Measurements from ENCODE around the gene AGAP1. TPM values are rescaled to one million over a fixed set of nuclear protein-coding genes. Genes with fewer than 3 reads are reported as not detected.
A peak's percentile ranks its signal among the peaks of the same experiment; 100 is the strongest.

The AGAP1 gene
- polyA plus RNA-seq, 2 of the 4 experiments (the other 2 are of a cell fraction) = 20.2 to 21.9 TPM

- no peak for TF ChIP-seq CTCF (IDR thresholded peaks at IDR 0.05)
- no peak for TF ChIP-seq ELK1 (IDR thresholded peaks at IDR 0.05; ENCODE audit: low read depth, low read length)
- no peak for TF ChIP-seq ZC3H11A (IDR thresholded peaks at IDR 0.05)
- TF ChIP-seq ZNF302 (CRISPR knock-in tag; IDR thresholded peaks at IDR 0.05) = no peak
- no peak for TF ChIP-seq HDAC2 (IDR thresholded peaks at IDR 0.05)
- no peak for TF ChIP-seq ZFP36 (IDR thresholded peaks at IDR 0.05; ENCODE audit: borderline replicate concordance, partially characterized antibody)
- TF ChIP-seq MAFK (IDR thresholded peaks at IDR 0.05; ENCODE audit: partially characterized antibody) = no peak
- no peak for TF ChIP-seq HOXB13 (CRISPR knock-in tag; IDR thresholded peaks at IDR 0.05; ENCODE audit: low read depth)
- TF ChIP-seq CBX8 (IDR thresholded peaks at IDR 0.05) = no peak
These were observed 260.7 kb downstream of the AGAP1 start (continued) for GRCh38 chr2:235754357-235755207.

DNA sequence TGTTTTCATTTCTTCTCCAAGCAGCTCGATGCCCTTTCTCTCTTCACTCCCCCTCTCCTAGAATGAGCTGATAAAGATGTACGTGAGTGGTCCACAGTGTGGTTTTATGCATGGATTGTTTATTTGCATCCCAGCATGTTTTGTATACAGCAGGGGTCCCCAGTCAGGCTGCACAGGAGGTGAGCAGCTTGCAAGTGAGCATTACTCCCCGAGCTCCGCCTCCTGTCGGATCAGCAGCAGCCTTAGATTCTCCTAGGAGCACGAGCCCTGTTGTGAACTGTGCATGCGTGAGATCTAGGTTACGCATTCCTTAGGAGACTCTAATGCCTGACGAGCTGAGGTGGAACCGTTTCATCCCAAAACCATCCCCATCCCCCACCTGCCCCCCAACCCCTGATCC, 262.6 kb downstream of the AGAP1 start:
- ChIA-PET POLR2A (no interaction called here), CTCF (interaction anchor here (0.9 to 6.4 kb wide), 6 partner anchors 9 to 205 kb away, joined by 3 to 39 read pairs (median 6); no protein-coding TSS in a partner anchor)
- Histone ChIP-seq H3K27ac (no peak overlapping the region), H3K4me2 (no peak overlapping the region), H3K9me3 (no peaks in the 10 kb centered on the region), H3K4me1 (no peaks in the 10 kb centered on the region), H3K4me3 (no peak overlapping the region)
- TF ChIP-seq NFE2L2 (conservative IDR thresholded peaks at IDR 0.05; ENCODE audit: low read length) (no peak), RFX5 (IDR thresholded peaks at IDR 0.05) (no peak)
- FAIRE-seq (no peak), DNase-seq (ENCODE audit: low read depth in 1 of 2, low spot score in 1 of 2) (no peak), ATAC-seq (no peak)
- WGBS (ENCODE audit: missing lambda C conversion rate) = 89% methylated on average over 10 of the region's 10 CpGs

- TF ChIP-seq ZSCAN20 (CRISPR knock-in tag; IDR thresholded peaks at IDR 0.05) (no peak), RNF2 (IDR thresholded peaks at IDR 0.05; ENCODE audit: borderline replicate concordance, low read depth) (no peak), RARB (CRISPR knock-in tag; IDR thresholded peaks at IDR 0.05) (no peak), NFE2L2 (conservative IDR thresholded peaks at IDR 0.05; ENCODE audit: low read length) (no peak), ESRRA (IDR thresholded peaks at IDR 0.05; ENCODE audit: borderline replicate concordance, low read length) (no peak)
- TF ChIP-seq, protein P1, sequence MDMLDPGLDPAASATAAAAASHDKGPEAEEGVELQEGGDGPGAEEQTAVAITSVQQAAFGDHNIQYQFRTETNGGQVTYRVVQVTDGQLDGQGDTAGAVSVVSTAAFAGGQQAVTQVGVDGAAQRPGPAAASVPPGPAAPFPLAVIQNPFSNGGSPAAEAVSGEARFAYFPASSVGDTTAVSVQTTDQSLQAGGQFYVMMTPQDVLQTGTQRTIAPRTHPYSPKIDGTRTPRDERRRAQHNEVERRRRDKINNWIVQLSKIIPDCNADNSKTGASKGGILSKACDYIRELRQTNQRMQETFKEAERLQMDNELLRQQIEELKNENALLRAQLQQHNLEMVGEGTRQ (IDR thresholded peaks at IDR 0.05) = no peak
- WGBS (ENCODE audit: missing lambda C conversion rate) = 92% methylated on average over 6 of the region's 6 CpGs
These were observed 263.4 kb downstream of the AGAP1 start for GRCh38 chr2:235757212-235757611.

DNA sequence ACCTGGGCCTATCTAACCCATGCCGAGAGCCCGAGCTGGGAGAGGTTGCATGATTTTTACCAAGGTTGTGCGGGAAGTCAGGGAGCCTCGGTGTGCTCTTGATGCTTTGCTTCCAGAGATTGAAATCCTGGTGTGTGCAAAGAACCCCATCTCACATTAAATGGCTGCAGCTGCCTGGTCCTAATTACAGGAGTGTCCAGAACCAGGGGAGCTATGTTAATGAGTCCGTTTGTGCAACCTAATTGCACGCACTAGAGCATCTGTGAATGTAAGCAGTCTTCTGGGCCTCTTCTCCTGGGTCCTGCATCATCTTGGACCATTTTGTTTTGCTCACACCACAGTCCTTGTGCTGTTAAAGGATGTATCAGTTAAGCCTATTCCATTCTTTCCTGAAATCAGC, 263.8 kb downstream of the AGAP1 start:
- DNase-seq (ENCODE audit: low read depth in 1 of 2, low spot score in 1 of 2) (no peak), ATAC-seq (0 out of 6 replicates have a peak, but pooled peaks of 1 of the 2 experiments have one; percentile 19), FAIRE-seq (no peak)
- Histone ChIP-seq H3K4me2 (no peak overlapping the region), H3K9me3 (no peaks in the 10 kb centered on the region), H3K27ac (no peak overlapping the region), H3K4me1 (no peaks in the 10 kb centered on the region), H3K4me3 (no peak overlapping the region)
- WGBS (ENCODE audit: missing lambda C conversion rate) = 93% methylated on average over 6 of the region's 6 CpGs
- ChIA-PET POLR2A (no interaction called here), CTCF (interaction anchor here (1.1 to 6.4 kb wide), 5 partner anchors 8 to 420 kb away, joined by 3 to 39 read pairs (median 3); no protein-coding TSS in a partner anchor)
- no peak for TF ChIP-seq ZNF302 (CRISPR knock-in tag; IDR thresholded peaks at IDR 0.05)
- TF ChIP-seq ZFP36 (IDR thresholded peaks at IDR 0.05; ENCODE audit: borderline replicate concordance, partially characterized antibody) = no peak
- TF ChIP-seq TP53 (CRISPR knock-in tag; IDR thresholded peaks at IDR 0.05) = no peak
- no peak for TF ChIP-seq HEYL (CRISPR knock-in tag; IDR thresholded peaks at IDR 0.05)
- TF ChIP-seq HOXA7 (CRISPR knock-in tag; IDR thresholded peaks at IDR 0.05) = no peak
- TF ChIP-seq EP300 (IDR thresholded peaks at IDR 0.05) = no peak
- TF ChIP-seq, protein P2, sequence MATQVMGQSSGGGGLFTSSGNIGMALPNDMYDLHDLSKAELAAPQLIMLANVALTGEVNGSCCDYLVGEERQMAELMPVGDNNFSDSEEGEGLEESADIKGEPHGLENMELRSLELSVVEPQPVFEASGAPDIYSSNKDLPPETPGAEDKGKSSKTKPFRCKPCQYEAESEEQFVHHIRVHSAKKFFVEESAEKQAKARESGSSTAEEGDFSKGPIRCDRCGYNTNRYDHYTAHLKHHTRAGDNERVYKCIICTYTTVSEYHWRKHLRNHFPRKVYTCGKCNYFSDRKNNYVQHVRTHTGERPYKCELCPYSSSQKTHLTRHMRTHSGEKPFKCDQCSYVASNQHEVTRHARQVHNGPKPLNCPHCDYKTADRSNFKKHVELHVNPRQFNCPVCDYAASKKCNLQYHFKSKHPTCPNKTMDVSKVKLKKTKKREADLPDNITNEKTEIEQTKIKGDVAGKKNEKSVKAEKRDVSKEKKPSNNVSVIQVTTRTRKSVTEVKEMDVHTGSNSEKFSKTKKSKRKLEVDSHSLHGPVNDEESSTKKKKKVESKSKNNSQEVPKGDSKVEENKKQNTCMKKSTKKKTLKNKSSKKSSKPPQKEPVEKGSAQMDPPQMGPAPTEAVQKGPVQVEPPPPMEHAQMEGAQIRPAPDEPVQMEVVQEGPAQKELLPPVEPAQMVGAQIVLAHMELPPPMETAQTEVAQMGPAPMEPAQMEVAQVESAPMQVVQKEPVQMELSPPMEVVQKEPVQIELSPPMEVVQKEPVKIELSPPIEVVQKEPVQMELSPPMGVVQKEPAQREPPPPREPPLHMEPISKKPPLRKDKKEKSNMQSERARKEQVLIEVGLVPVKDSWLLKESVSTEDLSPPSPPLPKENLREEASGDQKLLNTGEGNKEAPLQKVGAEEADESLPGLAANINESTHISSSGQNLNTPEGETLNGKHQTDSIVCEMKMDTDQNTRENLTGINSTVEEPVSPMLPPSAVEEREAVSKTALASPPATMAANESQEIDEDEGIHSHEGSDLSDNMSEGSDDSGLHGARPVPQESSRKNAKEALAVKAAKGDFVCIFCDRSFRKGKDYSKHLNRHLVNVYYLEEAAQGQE (IDR thresholded peaks at IDR 0.05) = no peak
- no peak for TF ChIP-seq POLR2AphosphoS2 (conservative IDR thresholded peaks at IDR 0.05; ENCODE audit: low read length)
- TF ChIP-seq CBX8 (IDR thresholded peaks at IDR 0.05) = no peak
- no peak for TF ChIP-seq FOSB (CRISPR knock-in tag; IDR thresholded peaks at IDR 0.05)

More at GRCh38 chr2:235757212-235757611, 263.4 kb downstream of the AGAP1 start:
- H3K27ac ChIP-seq = no peak overlapping the region
- ChIA-PET CTCF (interaction anchor here (1.1 to 6.4 kb wide), 5 partner anchors 9 to 421 kb away, joined by 3 to 39 read pairs (median 3); no protein-coding TSS in a partner anchor), POLR2A (no interaction called here)
- H3K9me3 ChIP-seq = no peaks in the 10 kb centered on the region
- ATAC-seq (no peak; a peak in 1 of 6 replicates), FAIRE-seq (no peak), DNase-seq (ENCODE audit: low read depth in 1 of 2, low spot score in 1 of 2) (no peak)
- no peak overlapping the region for H3K4me3 ChIP-seq
- H3K4me2 ChIP-seq = no peak overlapping the region
- H3K4me1 ChIP-seq = no peaks in the 10 kb centered on the region

Data from A549 (cell line).